ENCODE data around the gene ZNF700.

The ZNF700 gene

GRCh38 chr19:11982526-11982925 is 57.6 kb downstream of the ZNF700 start:
- no peaks in the 10 kb centered on the region for H3K27me3 ChIP-seq (ENCODE audit: insufficient read depth, poor library complexity, severe bottlenecking)
- TF ChIP-seq CTCF (IDR thresholded peaks at IDR 0.05; ENCODE audit: insufficient read depth, low read length) (no peak), SPI1 (IDR thresholded peaks at IDR 0.05; ENCODE audit: borderline replicate concordance, low read depth) (no peak), GABPA (IDR thresholded peaks at IDR 0.05; ENCODE audit: low read depth) (no peak)
- TF ChIP-seq, protein P1, sequence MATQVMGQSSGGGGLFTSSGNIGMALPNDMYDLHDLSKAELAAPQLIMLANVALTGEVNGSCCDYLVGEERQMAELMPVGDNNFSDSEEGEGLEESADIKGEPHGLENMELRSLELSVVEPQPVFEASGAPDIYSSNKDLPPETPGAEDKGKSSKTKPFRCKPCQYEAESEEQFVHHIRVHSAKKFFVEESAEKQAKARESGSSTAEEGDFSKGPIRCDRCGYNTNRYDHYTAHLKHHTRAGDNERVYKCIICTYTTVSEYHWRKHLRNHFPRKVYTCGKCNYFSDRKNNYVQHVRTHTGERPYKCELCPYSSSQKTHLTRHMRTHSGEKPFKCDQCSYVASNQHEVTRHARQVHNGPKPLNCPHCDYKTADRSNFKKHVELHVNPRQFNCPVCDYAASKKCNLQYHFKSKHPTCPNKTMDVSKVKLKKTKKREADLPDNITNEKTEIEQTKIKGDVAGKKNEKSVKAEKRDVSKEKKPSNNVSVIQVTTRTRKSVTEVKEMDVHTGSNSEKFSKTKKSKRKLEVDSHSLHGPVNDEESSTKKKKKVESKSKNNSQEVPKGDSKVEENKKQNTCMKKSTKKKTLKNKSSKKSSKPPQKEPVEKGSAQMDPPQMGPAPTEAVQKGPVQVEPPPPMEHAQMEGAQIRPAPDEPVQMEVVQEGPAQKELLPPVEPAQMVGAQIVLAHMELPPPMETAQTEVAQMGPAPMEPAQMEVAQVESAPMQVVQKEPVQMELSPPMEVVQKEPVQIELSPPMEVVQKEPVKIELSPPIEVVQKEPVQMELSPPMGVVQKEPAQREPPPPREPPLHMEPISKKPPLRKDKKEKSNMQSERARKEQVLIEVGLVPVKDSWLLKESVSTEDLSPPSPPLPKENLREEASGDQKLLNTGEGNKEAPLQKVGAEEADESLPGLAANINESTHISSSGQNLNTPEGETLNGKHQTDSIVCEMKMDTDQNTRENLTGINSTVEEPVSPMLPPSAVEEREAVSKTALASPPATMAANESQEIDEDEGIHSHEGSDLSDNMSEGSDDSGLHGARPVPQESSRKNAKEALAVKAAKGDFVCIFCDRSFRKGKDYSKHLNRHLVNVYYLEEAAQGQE (IDR thresholded peaks at IDR 0.05; ENCODE audit: insufficient replicate concordance, low read depth) = no peak
- no peak overlapping the region for H3K4me3 ChIP-seq (replicated peaks; ENCODE audit: insufficient read depth, low read length)
- DNase-seq (ENCODE audit: low read depth in 1 of 2, low spot score in 1 of 2) = no peak
- no peak overlapping the region for H3K27ac ChIP-seq (replicated peaks)

GRCh38 chr19:11984986-11985385 is 60.1 kb downstream of the ZNF700 start:
- TF ChIP-seq GABPA (IDR thresholded peaks at IDR 0.05; ENCODE audit: low read depth) (no peak), POLR2AphosphoS5 (IDR thresholded peaks at IDR 0.05; ENCODE audit: low read depth) (no peak), SPI1 (IDR thresholded peaks at IDR 0.05; ENCODE audit: borderline replicate concordance, low read depth) (no peak), CTCF (IDR thresholded peaks at IDR 0.05; ENCODE audit: insufficient read depth, low read length) (no peak)
- TF ChIP-seq, protein P1 (IDR thresholded peaks at IDR 0.05; ENCODE audit: insufficient replicate concordance, low read depth) = no peak
- no peak for DNase-seq (ENCODE audit: low read depth in 1 of 2, low spot score in 1 of 2)
- no peaks in the 10 kb centered on the region for H3K27me3 ChIP-seq (ENCODE audit: insufficient read depth, poor library complexity, severe bottlenecking)
- no peak overlapping the region for H3K27ac ChIP-seq (replicated peaks)
- H3K4me3 ChIP-seq (replicated peaks; ENCODE audit: insufficient read depth, low read length) = no peak overlapping the region

- no peak for DNase-seq (ENCODE audit: low read depth in 1 of 2, low spot score in 1 of 2)
- no peaks in the 10 kb centered on the region for H3K27me3 ChIP-seq (ENCODE audit: insufficient read depth, poor library complexity, severe bottlenecking)
- H3K4me3 ChIP-seq (replicated peaks; ENCODE audit: insufficient read depth, low read length) = no peak overlapping the region
- H3K27ac ChIP-seq (replicated peaks) = no peak overlapping the region
- TF ChIP-seq POLR2AphosphoS5 (IDR thresholded peaks at IDR 0.05; ENCODE audit: low read depth) (no peak), SPI1 (IDR thresholded peaks at IDR 0.05; ENCODE audit: borderline replicate concordance, low read depth) (no peak), GABPA (IDR thresholded peaks at IDR 0.05; ENCODE audit: low read depth) (no peak), CTCF (IDR thresholded peaks at IDR 0.05; ENCODE audit: insufficient read depth, low read length) (no peak)
- TF ChIP-seq, protein P1 (IDR thresholded peaks at IDR 0.05; ENCODE audit: insufficient replicate concordance, low read depth) = no peak
Observed at GRCh38 chr19:11986754-11987153, 61.8 kb downstream of the ZNF700 start.
